ENCODE measurements around the gene LRRC37A3. TPM values are rescaled to one million over a fixed set of nuclear protein-coding genes. Genes with fewer than 3 reads are reported as not detected.

Gene LRRC37A3
- total and polyA plus RNA-seq, 3 donors from 2014 or later: 20.4 to 41.8 (median 39.5) TPM

GRCh38 chr17:64951877-64952276 lies 32.6 kb upstream of the LRRC37A3 start:
- no peak for DNase-seq
- H3K9me3 ChIP-seq: no peaks in the 10 kb centered on the region
- TF ChIP-seq POLR2A (IDR thresholded peaks at IDR 0.05): no peak
- no peak for TF ChIP-seq CTCF (IDR thresholded peaks at IDR 0.05)
- intact Hi-C loops (cut with DNase I; ENCODE audit: low total_unique reads): no loop called here
- H3K4me3 ChIP-seq: no peak overlapping the region
- H3K4me1 ChIP-seq: no peaks in the 10 kb centered on the region
- H3K36me3 ChIP-seq (ENCODE audit: low read depth, missing control alignments): no peaks in the 10 kb centered on the region
- WGBS, 2 donors: 100% methylated on average over 1 of the region's 1 CpG
- H3K27me3 ChIP-seq: no peaks in the 10 kb centered on the region
- no peak overlapping the region for H3K27ac ChIP-seq

- no peaks in the 10 kb centered on the region for H3K4me1 ChIP-seq
- H3K36me3 ChIP-seq (ENCODE audit: low read depth, missing control alignments): no peaks in the 10 kb centered on the region
- H3K9me3 ChIP-seq: no peaks in the 10 kb centered on the region
- H3K27me3 ChIP-seq: no peaks in the 10 kb centered on the region
- WGBS, 2 donors: 94 to 97% methylated on average over 5 of the region's 5 CpGs
- intact Hi-C loops (cut with DNase I; ENCODE audit: low total_unique reads): no loop called here
- H3K27ac ChIP-seq: no peak overlapping the region
- no peak for DNase-seq
- no peak overlapping the region for H3K4me3 ChIP-seq
- TF ChIP-seq POLR2A (IDR thresholded peaks at IDR 0.05) (no peak), CTCF (IDR thresholded peaks at IDR 0.05) (no peak)
Observed at GRCh38 chr17:64950871-64951270, 31.6 kb upstream of the LRRC37A3 start.

- no peak for DNase-seq
- no peak for TF ChIP-seq POLR2A (IDR thresholded peaks at IDR 0.05)
- TF ChIP-seq CTCF (IDR thresholded peaks at IDR 0.05): no peak
- Histone ChIP-seq H3K4me1 (no peaks in the 10 kb centered on the region), H3K9me3 (no peaks in the 10 kb centered on the region), H3K27me3 (no peaks in the 10 kb centered on the region), H3K36me3 (ENCODE audit: low read depth, missing control alignments) (no peaks in the 10 kb centered on the region), H3K4me3 (no peak overlapping the region), H3K27ac (no peak overlapping the region)
- intact Hi-C loops (cut with DNase I; ENCODE audit: low total_unique reads): no loop called here
Observed at GRCh38 chr17:64947152-64947551, 27.9 kb upstream of the LRRC37A3 start.

GRCh38 chr17:64941761-64942160 lies 22.5 kb upstream of the LRRC37A3 start:
- intact Hi-C loops (cut with DNase I; ENCODE audit: low total_unique reads): no loop called here
- Histone ChIP-seq H3K4me3 (no peak overlapping the region), H3K27ac (no peak overlapping the region), H3K27me3 (no peaks in the 10 kb centered on the region), H3K9me3 (no peaks in the 10 kb centered on the region), H3K36me3 (ENCODE audit: low read depth, missing control alignments) (no peaks in the 10 kb centered on the region), H3K4me1 (no peaks in the 10 kb centered on the region)
- TF ChIP-seq POLR2A (IDR thresholded peaks at IDR 0.05) (no peak), CTCF (IDR thresholded peaks at IDR 0.05) (no peak)
- 83 to 89% methylated on average over 2 of the region's 2 CpGs for WGBS, 2 donors
- DNase-seq: no peak

- 97% methylated on average over 3 of the region's 3 CpGs for WGBS, 2 donors
- DNase-seq: no peak
- intact Hi-C loops (cut with DNase I; ENCODE audit: low total_unique reads): no loop called here
- no peaks in the 10 kb centered on the region for H3K4me1 ChIP-seq
- no peak overlapping the region for H3K4me3 ChIP-seq
- H3K27ac ChIP-seq: no peak overlapping the region
- H3K36me3 ChIP-seq (ENCODE audit: low read depth, missing control alignments): no peaks in the 10 kb centered on the region
- H3K9me3 ChIP-seq: no peaks in the 10 kb centered on the region
- H3K27me3 ChIP-seq: no peaks in the 10 kb centered on the region
- TF ChIP-seq CTCF (IDR thresholded peaks at IDR 0.05): no peak
- no peak for TF ChIP-seq POLR2A (IDR thresholded peaks at IDR 0.05)
Observed at GRCh38 chr17:64941045-64941444, 21.8 kb upstream of the LRRC37A3 start.

Measured in testis (tissue), 3 donors.